Smooth muscle cell of the brain vasculature (primary cell): ENCODE measurements around the gene CCDC82.

Source experiments
- DNase-seq: peaks from one replicate; pipeline ENCODE4 v3.0.0-alpha.2; 2012; ENCODE audit warnings: low read depth, low spot score

CCDC82 gene

GRCh38 chr11:96361778-96362177 is 27.9 kb downstream of the CCDC82 start:
- no peak for DNase-seq

DNA sequence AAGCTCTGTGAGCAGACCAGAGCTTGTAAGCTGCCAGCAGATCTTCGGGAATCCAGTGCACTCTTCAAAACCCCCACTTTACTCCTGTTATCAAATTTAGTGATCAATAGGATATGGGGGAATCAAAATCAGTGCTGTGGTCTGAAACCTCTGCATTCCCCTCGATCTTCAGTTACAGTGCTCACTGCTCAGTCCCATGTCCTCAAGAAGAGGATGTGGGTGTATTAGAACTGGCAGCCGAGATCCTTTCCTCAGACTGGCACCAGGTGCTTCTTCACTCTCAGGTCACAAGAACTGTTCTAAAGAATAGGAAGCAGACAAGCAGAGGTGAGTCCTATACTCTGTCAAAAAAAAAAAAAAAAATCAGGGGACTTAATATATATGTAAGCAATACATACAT is 31.4 kb downstream of the CCDC82 start:
- DNase-seq, result no peak

DNA sequence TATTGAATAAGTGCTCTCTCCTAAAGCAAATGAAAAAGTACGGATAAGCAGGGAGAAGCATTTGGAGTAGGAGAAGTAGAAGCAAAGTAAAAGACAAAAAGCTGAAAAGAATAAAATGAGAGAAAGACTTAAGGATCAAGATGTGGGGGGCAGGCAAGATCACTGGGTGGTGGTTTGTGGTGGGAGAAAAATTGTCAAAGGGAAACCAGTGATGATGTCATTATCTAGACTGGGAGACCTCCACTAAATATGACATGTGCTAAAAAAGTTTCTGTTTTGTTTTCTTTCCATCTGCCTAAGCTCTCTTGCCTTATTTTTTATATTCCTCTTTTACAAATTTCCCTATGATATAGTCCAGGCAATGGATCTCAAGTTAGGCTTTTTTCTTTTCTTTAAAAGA is 31.9 kb downstream of the CCDC82 start:
- DNase-seq, result no peak

DNA sequence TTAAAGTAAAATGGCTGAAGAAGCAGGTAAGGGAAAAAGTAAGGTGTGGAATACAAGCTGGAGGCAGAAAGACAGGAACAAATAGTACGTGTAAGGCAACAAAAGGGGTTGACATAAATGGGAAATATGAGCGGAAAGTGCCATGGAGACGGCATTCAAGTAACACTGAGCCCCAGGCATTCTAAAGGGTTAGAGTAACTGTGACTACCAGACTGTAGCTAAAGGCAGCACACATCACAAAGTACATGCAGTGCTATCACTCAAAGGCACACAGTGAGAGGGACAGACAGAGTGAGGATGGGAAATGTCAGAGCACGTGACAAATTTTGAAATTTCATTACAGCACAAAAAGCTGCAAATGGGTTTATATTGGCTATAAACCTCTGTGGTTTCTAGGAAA is 32.9 kb downstream of the CCDC82 start:
- no peak for DNase-seq

GRCh38 chr11:96342961-96343711 is 46.6 kb downstream of the CCDC82 start, which contains the start of gene MAML2:
Gene MAML2 (minus strand): TSS chr11:96343195. CDS start chr11:96341895, 1,300 bp downstream.
- peak; percentile 74 for DNase-seq

GRCh38 chr11:96342014-96342960 is 47.4 kb downstream of the CCDC82 start:
- no peak for DNase-seq

- DNase-seq, result no peak
Measured at GRCh38 chr11:96341211-96342013, 48.3 kb downstream of the CCDC82 start.

GRCh38 chr11:96340555-96340885 is 49.2 kb downstream of the CCDC82 start:
- DNase-seq, result no peak

DNA sequence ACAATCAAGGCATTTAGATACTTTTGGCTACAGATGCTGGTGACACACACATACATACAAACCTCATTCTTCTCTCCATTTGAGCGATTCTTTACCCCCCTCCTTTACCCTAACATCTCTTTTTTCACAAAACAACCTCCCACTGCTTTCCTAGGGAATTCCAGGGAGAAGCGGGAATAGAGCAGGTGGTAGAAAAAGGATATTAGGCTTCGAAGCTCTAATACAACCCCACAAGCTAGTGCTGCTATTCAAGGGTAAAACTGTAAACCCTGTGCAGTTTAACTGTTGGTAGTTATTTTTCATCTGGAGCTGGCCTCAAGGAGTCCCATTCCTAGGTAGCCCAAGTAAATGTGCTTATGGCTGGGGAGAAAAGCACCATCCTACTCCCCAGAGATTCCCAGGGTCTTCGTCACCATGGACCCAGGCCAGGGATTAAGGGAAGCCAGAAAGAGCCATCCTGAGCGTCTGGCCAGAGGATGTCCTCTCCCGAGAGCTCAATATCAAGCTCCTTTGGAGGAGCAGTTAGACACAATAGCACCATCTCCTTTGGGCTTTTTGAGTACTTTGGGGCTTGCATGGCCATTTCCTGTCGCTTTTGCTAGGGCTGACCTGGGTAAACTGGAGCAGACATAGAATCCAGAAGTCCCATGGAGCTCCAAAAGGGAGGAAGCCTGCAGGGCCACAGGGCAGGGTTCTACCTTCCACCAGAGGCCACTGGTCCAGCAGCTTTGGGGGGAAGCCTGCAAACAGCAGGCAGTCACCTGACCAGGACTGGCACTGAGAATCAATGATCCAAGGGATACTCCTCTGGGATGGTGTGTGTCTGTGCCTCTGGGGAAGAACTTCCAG is 49.8 kb downstream of the CCDC82 start:
- DNase-seq, result no peak

GRCh38 chr11:96338910-96339705 is 50.6 kb downstream of the CCDC82 start:
- DNase-seq, result peak; percentile 55

- no peak for DNase-seq
Measured at GRCh38 chr11:96337541-96338431, 51.9 kb downstream of the CCDC82 start.

DNA sequence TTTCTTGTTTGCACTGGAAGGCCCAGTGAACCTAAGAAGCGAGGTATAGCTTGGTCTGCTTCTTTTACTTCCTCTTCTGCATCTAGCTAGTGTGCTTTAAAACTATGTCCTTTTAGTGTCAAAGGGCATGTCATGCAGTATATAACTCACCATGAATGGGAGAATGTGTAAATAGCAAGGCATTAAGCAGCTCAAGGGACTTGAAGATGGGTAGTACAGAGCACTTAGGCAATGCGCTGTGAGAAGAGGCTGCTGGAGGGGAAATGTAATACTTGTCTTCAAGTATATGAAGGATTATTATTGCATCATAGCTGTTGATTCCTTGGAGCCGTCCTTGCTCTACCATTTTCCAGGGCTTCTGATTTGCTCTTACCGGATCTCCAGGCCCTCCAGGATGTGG is 54.3 kb downstream of the CCDC82 start:
- DNase-seq, result no peak

GRCh38 chr11:96334219-96334618 is 55.5 kb downstream of the CCDC82 start:
- DNase-seq, result no peak

DNA sequence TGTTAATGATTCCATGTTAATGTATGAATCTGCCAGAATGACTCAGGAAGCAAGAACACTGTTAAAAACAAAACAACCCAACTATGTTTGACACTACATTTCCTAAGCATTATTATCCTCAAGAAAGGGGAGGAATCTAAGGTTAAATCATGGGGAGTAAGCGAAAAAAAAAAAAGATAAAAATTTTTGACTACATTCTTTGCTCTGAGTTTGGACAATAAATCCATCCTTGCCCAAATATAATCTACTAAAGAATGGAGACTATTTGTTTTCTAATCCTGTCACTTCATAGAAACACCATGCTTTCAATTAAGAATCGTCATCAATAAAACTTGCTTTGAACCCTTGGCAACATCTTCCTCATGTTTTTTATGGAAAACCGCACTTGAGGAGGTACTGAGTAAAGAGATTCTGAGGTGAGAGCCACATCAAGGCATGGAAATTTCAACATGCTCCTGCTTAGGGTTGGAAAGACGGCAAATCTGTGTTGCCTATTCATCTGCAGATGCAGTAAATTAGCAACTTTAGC is 56.5 kb downstream of the CCDC82 start:
- DNase-seq, result no peak

DNA sequence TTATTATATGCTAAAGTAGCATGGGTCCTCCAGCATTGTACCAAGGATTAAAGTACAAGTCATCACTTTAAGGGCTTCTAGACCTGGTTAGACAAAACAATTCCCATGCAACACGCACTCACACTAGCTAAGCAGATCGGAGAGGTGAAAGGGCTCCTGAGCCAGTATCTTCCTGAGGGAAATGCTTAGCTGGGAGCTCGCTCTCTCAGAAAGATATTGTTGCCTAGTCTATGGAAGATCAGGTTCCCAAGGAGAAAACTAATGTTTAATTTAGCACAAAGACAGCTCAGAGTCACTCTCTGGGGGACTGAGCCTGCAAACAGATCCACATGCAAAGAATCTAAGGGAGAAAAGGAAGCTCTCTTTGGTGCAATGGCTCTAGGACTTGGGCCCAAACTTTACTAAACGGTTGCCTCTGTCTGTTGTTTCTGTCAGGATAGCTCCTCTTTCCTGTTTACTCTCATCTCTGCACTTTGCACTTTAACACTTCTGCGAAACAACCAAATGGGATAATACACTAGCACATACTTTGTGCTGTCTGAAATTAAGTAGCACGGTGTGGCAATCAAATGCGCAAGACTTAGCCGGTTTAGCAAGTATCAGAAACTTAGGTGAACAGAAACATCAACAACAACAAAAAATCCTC is 57.5 kb downstream of the CCDC82 start:
- DNase-seq, result no peak

DNA sequence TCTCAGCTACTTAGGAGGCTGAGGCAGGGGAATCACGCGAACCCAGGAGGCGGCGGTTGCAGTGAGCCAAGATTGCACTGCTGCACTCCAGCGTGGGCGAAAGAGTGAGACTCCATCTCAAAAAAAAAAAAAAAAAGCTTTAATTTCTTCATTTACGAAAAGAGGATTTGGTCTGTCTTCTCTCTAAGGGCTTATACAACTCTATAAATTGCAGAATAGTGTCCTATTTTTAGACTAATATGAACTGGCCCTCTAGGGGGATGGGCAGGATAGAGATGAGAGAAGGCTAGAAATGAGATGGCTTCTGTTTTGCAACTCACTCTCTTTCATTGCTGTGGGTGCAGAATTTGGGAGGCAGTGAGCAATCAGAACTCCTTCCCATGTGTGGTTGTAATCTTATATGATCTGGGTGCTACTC is 58.0 kb downstream of the CCDC82 start:
- no peak for DNase-seq

DNA sequence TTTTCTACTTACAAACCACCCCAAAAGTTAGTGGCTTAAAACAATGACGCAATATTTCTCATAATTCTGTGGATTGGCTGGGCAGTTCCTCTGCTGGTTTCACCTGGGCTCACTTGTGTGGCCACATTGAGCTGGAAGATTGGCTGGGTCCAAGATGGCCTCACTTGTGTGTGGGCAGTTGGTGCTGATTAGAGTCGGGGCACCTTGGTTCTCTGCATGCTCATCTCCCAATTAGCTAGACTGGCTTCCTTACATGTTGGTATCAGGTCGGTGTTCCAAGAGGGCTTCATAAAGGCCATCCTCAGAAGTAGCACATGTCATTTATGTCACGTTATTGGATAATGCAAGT is 59.2 kb downstream of the CCDC82 start:
- no peak for DNase-seq

DNA sequence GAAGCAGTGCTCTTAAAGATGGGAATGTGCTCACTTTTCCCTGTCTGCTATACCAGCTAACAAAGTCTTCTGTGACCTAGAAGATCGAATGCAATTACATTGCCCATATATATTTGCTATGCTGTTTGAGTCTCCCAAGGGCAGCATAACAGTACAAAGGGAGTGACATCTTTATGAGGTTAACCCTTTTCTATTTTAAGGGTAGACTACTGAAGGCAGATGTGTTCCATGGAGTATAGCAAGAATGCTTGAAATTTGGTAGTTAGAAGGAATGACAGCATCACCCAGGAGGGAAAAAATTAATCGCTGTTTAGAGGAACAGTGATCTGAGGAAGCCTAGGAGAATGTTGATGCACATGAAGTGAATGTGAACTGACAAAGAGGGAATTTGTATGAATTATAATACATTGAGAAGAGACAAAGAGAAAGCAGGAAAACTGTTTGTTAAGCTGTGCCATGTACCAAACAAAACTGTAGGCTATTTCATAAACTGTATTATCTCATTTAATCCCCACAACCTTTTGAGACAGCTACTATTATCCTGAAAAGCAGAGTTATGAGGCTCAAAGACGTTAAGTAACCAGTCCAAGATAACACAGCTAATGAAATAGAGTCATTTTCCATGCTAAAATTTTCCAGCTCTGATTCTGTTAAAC is 59.7 kb downstream of the CCDC82 start:
- no peak for DNase-seq
